GM23338 (cell line): ENCODE results near the gene FYN. TPM values are rescaled to one million over a fixed set of nuclear protein-coding genes. Genes with fewer than 3 reads are reported as not detected.

Source experiments
- ATAC-seq: fragments of 200-7000 bp; cut with Tn5 transposase; 3 replicates; pipeline ENCODE4 v1.9.1; 2020
- DNase-seq: peaks from one replicate; pipeline ENCODE4 v3.0.0-alpha.2; 2015; ENCODE audit warnings: low spot score
- H2AFZ ChIP-seq: fragments of 200-600 bp; sonication (generic); 2 replicates; pipeline ENCODE4 v1.8.0; 2016; ENCODE audit warnings: antibody characterized with exemption, mild to moderate bottlenecking, moderate library complexity
- H3F3A ChIP-seq: fragments of 200-600 bp; sonication (generic); replicated peaks from 2 replicates; pipeline ENCODE4 v1.8.0; 2017; ENCODE audit warnings: antibody characterized with exemption, mixed run types, low read depth
- H3K27ac ChIP-seq: fragments of 200-600 bp; sonication (generic); 2 replicates; pipeline ENCODE4 v1.6.1; 2016; ENCODE audit warnings: low read depth
- H3K27me3 ChIP-seq: fragments of 200-600 bp; sonication (generic); 2 replicates; pipeline ENCODE4 v1.8.0; 2016; ENCODE audit warnings: mild to moderate bottlenecking, mixed run types, moderate library complexity; ENCODE audit not compliant: insufficient read depth
- H3K36me3 ChIP-seq: fragments of 200-600 bp; sonication (generic); 2 replicates; pipeline ENCODE4 v1.8.0; 2016; ENCODE audit warnings: mild to moderate bottlenecking; ENCODE audit not compliant: insufficient read depth
- H3K4me1 ChIP-seq: fragments of 200-600 bp; sonication (generic); 2 replicates; pipeline ENCODE4 v1.8.0; 2016; ENCODE audit warnings: mild to moderate bottlenecking, moderate library complexity; ENCODE audit not compliant: insufficient read depth
- H3K4me2 ChIP-seq: fragments of 200-600 bp; sonication (generic); 2 replicates; pipeline ENCODE4 v1.7.1; 2017; ENCODE audit warnings: mixed run types
- H3K4me3 ChIP-seq: fragments of 200-600 bp; sonication (generic); 2 replicates; pipeline ENCODE4 v1.6.1; 2016; ENCODE audit warnings: mixed run types
- H3K79me2 ChIP-seq: fragments of 200-600 bp; sonication (generic); replicated peaks from 2 replicates; pipeline ENCODE4 v1.8.0; 2017; ENCODE audit warnings: mild to moderate bottlenecking; ENCODE audit not compliant: insufficient read depth
- H3K9me2 ChIP-seq: fragments of 200-600 bp; sonication (generic); 2 replicates; pipeline ENCODE4 v1.8.0; 2017; ENCODE audit not compliant: insufficient read depth
- H4K20me1 ChIP-seq: fragments of 200-600 bp; sonication (generic); replicated peaks from 2 replicates; pipeline ENCODE4 v1.8.0; 2017; ENCODE audit warnings: mild to moderate bottlenecking; ENCODE audit not compliant: insufficient read depth
- H3K27ac Mint-ChIP-seq: 2 replicates; pipeline ENCODE4 v1.8.0; 2020; ENCODE audit warnings: inconsistent platforms, mild to moderate bottlenecking, moderate library complexity, mixed read lengths
- H3K27me3 Mint-ChIP-seq: 3 replicates; pipeline ENCODE4 v1.8.0; 2022; ENCODE audit warnings: low read depth, mild to moderate bottlenecking, moderate library complexity, mixed read lengths, inconsistent platforms; ENCODE audit not compliant: insufficient read depth, poor library complexity
- H3K36me3 Mint-ChIP-seq: 3 replicates; pipeline ENCODE4 v1.8.0; 2021; ENCODE audit warnings: low read depth, mild to moderate bottlenecking, inconsistent platforms, moderate library complexity, mixed read lengths
- H3K4me1 Mint-ChIP-seq: 3 replicates; pipeline ENCODE4 v1.8.0; 2020; ENCODE audit warnings: mild to moderate bottlenecking, inconsistent platforms, mixed read lengths
- H3K4me3 Mint-ChIP-seq: 3 replicates; pipeline ENCODE4 v1.8.0; 2021; ENCODE audit warnings: moderate library complexity, mild to moderate bottlenecking, inconsistent platforms, mixed read lengths
- H3K9me3 Mint-ChIP-seq: 3 replicates; pipeline ENCODE4 v1.8.0; 2020; ENCODE audit warnings: moderate library complexity, mild to moderate bottlenecking, inconsistent platforms, mixed read lengths
- CREB1 ChIP-seq: fragments of 250-450 bp; sonication (Bioruptor Pico); IDR thresholded peaks from 2 replicates; pipeline ENCODE4 v1.5.0; 2020; ENCODE audit warnings: low read depth, mild to moderate bottlenecking, moderate library complexity
- ETS1 ChIP-seq: IDR thresholded peaks from 2 replicates; pipeline ENCODE4 v1.6.1; 2016; ENCODE audit warnings: antibody characterized with exemption
- EZH2phosphoT487 ChIP-seq: fragments of 200-600 bp; sonication (generic); IDR thresholded peaks from one replicate; pipeline ENCODE4 v1.8.1; 2018; ENCODE audit warnings: antibody characterized with exemption; ENCODE audit not compliant: unreplicated experiment
- JUNB ChIP-seq: IDR thresholded peaks from one replicate; pipeline ENCODE4 v1.6.1; 2016; ENCODE audit warnings: antibody characterized with exemption; ENCODE audit not compliant: unreplicated experiment
- POLR2AphosphoS5 ChIP-seq: IDR thresholded peaks from 2 replicates; pipeline ENCODE4 v1.6.1; 2016; ENCODE audit warnings: antibody characterized with exemption, low read depth
- REST ChIP-seq: IDR thresholded peaks from one replicate; pipeline ENCODE4 v1.6.1; 2018; ENCODE audit warnings: antibody characterized with exemption; ENCODE audit not compliant: unreplicated experiment
- ZNF331 ChIP-seq: fragments of 250-450 bp; sonication (Bioruptor Pico); IDR thresholded peaks from 2 replicates; pipeline ENCODE4 v1.5.0; 2020; ENCODE audit warnings: low read depth, mild to moderate bottlenecking, moderate library complexity
- polyA plus RNA-seq: library from polyadenylated mRNA; unstranded; fragments of >200 nt; fragmentation: Nextera tagmentation; extraction: Ambion mirVana; gene quantifications from 2 replicates; pipeline ENCODE4 v1.2.1, GENCODE V29; 2016
- total RNA-seq: library from RNA; depleted of rRNA; stranded (reverse); fragments of >200 nt; shearing (Covaris generic); gene quantifications from 2 replicates; pipeline ENCODE4 v1.2.3, GENCODE V29; 2014
- TF ChIP-seq, protein P1 (sequence below): fragments of 250-450 bp; sonication (Bioruptor Pico); IDR thresholded peaks from 2 replicates; pipeline ENCODE4 v1.5.0; 2020; ENCODE audit warnings: mild to moderate bottlenecking, moderate library complexity

The FYN gene
- total and polyA plus RNA-seq, 2 experiments from 2014 or later = 46.8 to 143 TPM

- no peak overlapping the region for H3K4me2 ChIP-seq
- no peaks in the 10 kb centered on the region for H3K36me3 Mint-ChIP-seq
- no peak for ATAC-seq
Observed at GRCh38 chr6:111658462-111659154, 214.6 kb downstream of the FYN start.

DNA sequence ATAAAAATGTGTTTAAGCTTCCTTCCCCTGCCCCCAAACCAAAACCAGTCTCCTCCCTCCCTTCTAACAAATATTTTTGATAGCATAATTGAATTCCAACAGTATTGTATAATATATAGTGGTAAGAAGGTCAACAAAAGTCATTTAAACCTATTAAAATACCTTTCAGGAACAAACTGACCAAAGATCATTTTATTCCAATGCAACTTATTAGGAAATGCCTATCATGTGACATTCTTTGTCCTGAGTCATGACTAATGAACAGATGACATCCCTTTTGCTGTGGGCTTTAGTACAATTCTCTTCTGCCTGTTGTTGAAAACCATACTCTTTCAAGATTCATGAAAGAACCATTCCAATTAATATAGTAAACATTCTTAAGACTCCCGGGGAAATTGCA lies 216.1 kb downstream of the FYN start:
- H3K4me1 ChIP-seq = peaks cover 46% of the 10 kb centered on the region
- no peaks in the 10 kb centered on the region for H3F3A ChIP-seq
- Mint-ChIP-seq H3K4me1 (peaks cover 51% of the 10 kb centered on the region), H3K36me3 (no peaks in the 10 kb centered on the region), H3K27me3 (peaks cover 7% of the 10 kb centered on the region), H3K4me3 (no peak overlapping the region), H3K27ac (no peak overlapping the region), H3K9me3 (no peaks in the 10 kb centered on the region)
- no peaks in the 10 kb centered on the region for H3K9me2 ChIP-seq
- ATAC-seq (no peak), DNase-seq (no peak)
- H3K27me3 ChIP-seq = no peaks in the 10 kb centered on the region
- H4K20me1 ChIP-seq = no peaks in the 10 kb centered on the region
- H3K4me2 ChIP-seq = no peak overlapping the region
- H3K79me2 ChIP-seq = no peaks in the 10 kb centered on the region
- H2AFZ ChIP-seq = no peak overlapping the region
- no peak overlapping the region for H3K27ac ChIP-seq
- H3K4me3 ChIP-seq = no peak overlapping the region
- H3K36me3 ChIP-seq = no peaks in the 10 kb centered on the region
- TF ChIP-seq, protein P1, sequence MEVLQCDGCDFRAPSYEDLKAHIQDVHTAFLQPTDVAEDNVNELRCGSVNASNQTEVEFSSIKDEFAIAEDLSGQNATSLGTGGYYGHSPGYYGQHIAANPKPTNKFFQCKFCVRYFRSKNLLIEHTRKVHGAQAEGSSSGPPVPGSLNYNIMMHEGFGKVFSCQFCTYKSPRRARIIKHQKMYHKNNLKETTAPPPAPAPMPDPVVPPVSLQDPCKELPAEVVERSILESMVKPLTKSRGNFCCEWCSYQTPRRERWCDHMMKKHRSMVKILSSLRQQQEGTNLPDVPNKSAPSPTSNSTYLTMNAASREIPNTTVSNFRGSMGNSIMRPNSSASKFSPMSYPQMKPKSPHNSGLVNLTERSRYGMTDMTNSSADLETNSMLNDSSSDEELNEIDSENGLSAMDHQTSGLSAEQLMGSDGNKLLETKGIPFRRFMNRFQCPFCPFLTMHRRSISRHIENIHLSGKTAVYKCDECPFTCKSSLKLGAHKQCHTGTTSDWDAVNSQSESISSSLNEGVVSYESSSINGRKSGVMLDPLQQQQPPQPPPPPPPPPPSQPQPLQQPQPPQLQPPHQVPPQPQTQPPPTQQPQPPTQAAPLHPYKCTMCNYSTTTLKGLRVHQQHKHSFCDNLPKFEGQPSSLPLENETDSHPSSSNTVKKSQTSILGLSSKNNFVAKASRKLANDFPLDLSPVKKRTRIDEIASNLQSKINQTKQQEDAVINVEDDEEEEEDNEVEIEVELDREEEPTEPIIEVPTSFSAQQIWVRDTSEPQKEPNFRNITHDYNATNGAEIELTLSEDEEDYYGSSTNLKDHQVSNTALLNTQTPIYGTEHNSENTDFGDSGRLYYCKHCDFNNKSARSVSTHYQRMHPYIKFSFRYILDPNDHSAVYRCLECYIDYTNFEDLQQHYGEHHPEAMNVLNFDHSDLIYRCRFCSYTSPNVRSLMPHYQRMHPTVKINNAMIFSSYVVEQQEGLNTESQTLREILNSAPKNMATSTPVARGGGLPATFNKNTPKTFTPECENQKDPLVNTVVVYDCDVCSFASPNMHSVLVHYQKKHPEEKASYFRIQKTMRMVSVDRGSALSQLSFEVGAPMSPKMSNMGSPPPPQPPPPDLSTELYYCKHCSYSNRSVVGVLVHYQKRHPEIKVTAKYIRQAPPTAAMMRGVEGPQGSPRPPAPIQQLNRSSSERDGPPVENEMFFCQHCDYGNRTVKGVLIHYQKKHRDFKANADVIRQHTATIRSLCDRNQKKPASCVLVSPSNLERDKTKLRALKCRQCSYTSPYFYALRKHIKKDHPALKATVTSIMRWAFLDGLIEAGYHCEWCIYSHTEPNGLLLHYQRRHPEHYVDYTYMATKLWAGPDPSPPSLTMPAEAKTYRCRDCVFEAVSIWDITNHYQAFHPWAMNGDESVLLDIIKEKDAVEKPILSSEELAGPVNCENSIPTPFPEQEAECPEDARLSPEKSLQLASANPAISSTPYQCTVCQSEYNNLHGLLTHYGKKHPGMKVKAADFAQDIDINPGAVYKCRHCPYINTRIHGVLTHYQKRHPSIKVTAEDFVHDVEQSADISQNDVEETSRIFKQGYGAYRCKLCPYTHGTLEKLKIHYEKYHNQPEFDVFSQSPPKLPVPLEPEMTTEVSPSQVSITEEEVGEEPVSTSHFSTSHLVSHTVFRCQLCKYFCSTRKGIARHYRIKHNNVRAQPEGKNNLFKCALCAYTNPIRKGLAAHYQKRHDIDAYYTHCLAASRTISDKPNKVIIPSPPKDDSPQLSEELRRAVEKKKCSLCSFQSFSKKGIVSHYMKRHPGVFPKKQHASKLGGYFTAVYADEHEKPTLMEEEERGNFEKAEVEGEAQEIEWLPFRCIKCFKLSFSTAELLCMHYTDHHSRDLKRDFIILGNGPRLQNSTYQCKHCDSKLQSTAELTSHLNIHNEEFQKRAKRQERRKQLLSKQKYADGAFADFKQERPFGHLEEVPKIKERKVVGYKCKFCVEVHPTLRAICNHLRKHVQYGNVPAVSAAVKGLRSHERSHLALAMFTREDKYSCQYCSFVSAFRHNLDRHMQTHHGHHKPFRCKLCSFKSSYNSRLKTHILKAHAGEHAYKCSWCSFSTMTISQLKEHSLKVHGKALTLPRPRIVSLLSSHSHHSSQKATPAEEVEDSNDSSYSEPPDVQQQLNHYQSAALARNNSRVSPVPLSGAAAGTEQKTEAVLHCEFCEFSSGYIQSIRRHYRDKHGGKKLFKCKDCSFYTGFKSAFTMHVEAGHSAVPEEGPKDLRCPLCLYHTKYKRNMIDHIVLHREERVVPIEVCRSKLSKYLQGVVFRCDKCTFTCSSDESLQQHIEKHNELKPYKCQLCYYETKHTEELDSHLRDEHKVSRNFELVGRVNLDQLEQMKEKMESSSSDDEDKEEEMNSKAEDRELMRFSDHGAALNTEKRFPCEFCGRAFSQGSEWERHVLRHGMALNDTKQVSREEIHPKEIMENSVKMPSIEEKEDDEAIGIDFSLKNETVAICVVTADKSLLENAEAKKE = no peak
- no peak for TF ChIP-seq EZH2phosphoT487
- no peak for TF ChIP-seq REST
- TF ChIP-seq ETS1 = no peak
- TF ChIP-seq ZNF331 (CRISPR knock-in tag) = no peak
- no peak for TF ChIP-seq CREB1 (CRISPR knock-in tag)

More at GRCh38 chr6:111658462-111659154, 214.6 kb downstream of the FYN start:
- no peak for DNase-seq
- Mint-ChIP-seq H3K27ac (no peak overlapping the region), H3K27me3 (peaks cover 10% of the 10 kb centered on the region), H3K4me1 (peaks cover 53% of the 10 kb centered on the region), H3K9me3 (no peaks in the 10 kb centered on the region), H3K4me3 (no peak overlapping the region)
- Histone ChIP-seq H3K79me2 (no peaks in the 10 kb centered on the region), H3F3A (peaks cover 7% of the 10 kb centered on the region; the same call in 1 of the 2 replicates), H3K9me2 (no peaks in the 10 kb centered on the region), H3K27me3 (no peaks in the 10 kb centered on the region), H3K36me3 (no peaks in the 10 kb centered on the region), H3K4me3 (no peak overlapping the region), H2AFZ (no peak overlapping the region), H3K4me1 (peaks cover 50% of the 10 kb centered on the region), H3K27ac (no peak overlapping the region), H4K20me1 (no peaks in the 10 kb centered on the region)
- TF ChIP-seq ETS1 (no peak), POLR2AphosphoS5 (no peak), JUNB (no peak)
